Trophoblast cell (in vitro differentiated cells and primary cell): ENCODE measurements around the gene LRFN2.

Source experiments
- DNase-seq, 2 donors: peaks; one replicate each; pipeline ENCODE4 v3.0.0-alpha.2; 2016
- H2AFZ ChIP-seq: 2 replicates; pipeline ENCODE4 v1.6.1; 2013; ENCODE audit warnings: low read length, moderate library complexity, mild to moderate bottlenecking; ENCODE audit not compliant: insufficient read depth, poor library complexity
- H2AK5ac ChIP-seq: 2 replicates; pipeline ENCODE4 v1.6.1; 2013; ENCODE audit warnings: mild to moderate bottlenecking, low read length
- H2BK120ac ChIP-seq: 2 replicates; pipeline ENCODE4 v1.6.1; 2013; ENCODE audit warnings: low read length, mild to moderate bottlenecking, moderate library complexity; ENCODE audit not compliant: insufficient read depth, poor library complexity
- H2BK12ac ChIP-seq: 2 replicates; pipeline ENCODE4 v1.6.1; 2013; ENCODE audit warnings: mild to moderate bottlenecking, low read length, moderate library complexity
- H2BK5ac ChIP-seq: 2 replicates; pipeline ENCODE4 v1.6.1; 2013; ENCODE audit warnings: low read length, low read depth, moderate library complexity, mild to moderate bottlenecking; ENCODE audit not compliant: poor library complexity
- H3K14ac ChIP-seq: 2 replicates; pipeline ENCODE4 v1.6.1; 2013; ENCODE audit warnings: mild to moderate bottlenecking, low read length
- H3K18ac ChIP-seq: 2 replicates; pipeline ENCODE4 v1.6.1; 2013; ENCODE audit warnings: mild to moderate bottlenecking, low read length
- H3K23ac ChIP-seq: 2 replicates; pipeline ENCODE4 v1.6.1; 2013; ENCODE audit warnings: low read length
- H3K27ac ChIP-seq: 2 replicates; pipeline ENCODE4 v1.5.1; 2013; ENCODE audit warnings: low read depth, mild to moderate bottlenecking, inconsistent platforms, low read length, moderate library complexity
- H3K27me3 ChIP-seq: 2 replicates; pipeline ENCODE4 v1.6.1; 2013; ENCODE audit warnings: inconsistent platforms, mild to moderate bottlenecking, low read length, moderate library complexity; ENCODE audit not compliant: insufficient read depth
- H3K36me3 ChIP-seq, 2 experiments: 1 replicate in 1 of 2; 2 replicates in 1 of 2; pipeline ENCODE4 v1.6.1; 2013; ENCODE audit warnings: low read length in 2 of 2, mild to moderate bottlenecking in 2 of 2, moderate library complexity in 1 of 2; ENCODE audit not compliant: insufficient read depth in 2 of 2, control insufficient read depth in 1 of 2
- H3K4ac ChIP-seq: 2 replicates; pipeline ENCODE4 v1.6.1; 2013; ENCODE audit warnings: low read depth, mild to moderate bottlenecking, low read length, moderate library complexity
- H3K4me1 ChIP-seq, 2 experiments: 1 replicate in 1 of 2; 2 replicates in 1 of 2; pipeline ENCODE4 v1.6.1; 2013; ENCODE audit warnings: low read length in 2 of 2, mild to moderate bottlenecking in 2 of 2, moderate library complexity in 1 of 2; ENCODE audit not compliant: insufficient read depth in 2 of 2, control insufficient read depth in 1 of 2
- H3K4me2 ChIP-seq: 2 replicates; pipeline ENCODE4 v1.6.1; 2013; ENCODE audit warnings: inconsistent platforms, mild to moderate bottlenecking, low read length, moderate library complexity
- H3K4me3 ChIP-seq: 2 replicates; pipeline ENCODE4 v1.5.1; 2013; ENCODE audit warnings: mild to moderate bottlenecking, low read depth, low read length, inconsistent platforms
- H3K79me1 ChIP-seq: one replicate; pipeline ENCODE4 v1.6.1; 2013; ENCODE audit warnings: low read length
- H3K79me2 ChIP-seq: 2 replicates; pipeline ENCODE4 v1.6.1; 2013; ENCODE audit warnings: low read length, mild to moderate bottlenecking; ENCODE audit not compliant: control insufficient read depth, insufficient read depth, poor library complexity
- H3K9ac ChIP-seq: 2 replicates; pipeline ENCODE4 v1.6.1; 2013; ENCODE audit warnings: mild to moderate bottlenecking, low read length
- H3K9me3 ChIP-seq: 2 replicates; pipeline ENCODE4 v1.6.1; 2013; ENCODE audit warnings: low read depth, mild to moderate bottlenecking, control low read depth, inconsistent platforms, low read length; ENCODE audit not compliant: insufficient read depth
- H4K12ac ChIP-seq: 2 replicates; pipeline ENCODE4 v1.6.1; 2013; ENCODE audit warnings: low read depth, mild to moderate bottlenecking, low read length, moderate library complexity
- H4K8ac ChIP-seq: 2 replicates; pipeline ENCODE4 v1.6.1; 2013; ENCODE audit warnings: low read depth, mild to moderate bottlenecking, low read length, moderate library complexity
- H4K91ac ChIP-seq: one replicate; pipeline ENCODE4 v1.6.1; 2013; ENCODE audit warnings: low read depth, mild to moderate bottlenecking, low read length, moderate library complexity
- WGBS: extraction: QIAGEN DNeasy Blood & Tissue Kit; methylation state at CpG from one replicate; pipeline ENCODE4 v1.1.7; 2013; ENCODE audit warnings: missing lambda C conversion rate; ENCODE audit not compliant: insufficient read length, insufficient coverage; ENCODE audit errors: extremely low coverage; 5-methylcytosine and 5-hydroxymethylcytosine counted together

Gene LRFN2

GRCh38 chr6:40585651-40586269, 1.4 kb downstream of the LRFN2 start:
- Histone ChIP-seq H3K18ac (no peak overlapping the region), H3K4me1 (peaks cover 7% of the 10 kb centered on the region in 2 experiments), H3K79me1 (no peaks in the 10 kb centered on the region), H3K4me3 (no peak overlapping the region), H4K8ac (no peak overlapping the region), H4K12ac (no peak overlapping the region), H2BK5ac (no peak overlapping the region), H3K4ac (no peak overlapping the region), H2AFZ (no peak overlapping the region), H2BK120ac (no peak overlapping the region), H3K9ac (no peak overlapping the region), H3K9me3 (peaks cover 6% of the 10 kb centered on the region), H3K27ac (no peak overlapping the region), H3K79me2 (no peaks in the 10 kb centered on the region), H3K14ac (no peak overlapping the region), H3K27me3 (peaks cover 35% of the 10 kb centered on the region), H3K36me3 (no peaks in the 10 kb centered on the region), H3K4me2 (no peak overlapping the region), H2BK12ac (no peak overlapping the region), H4K91ac (no peak overlapping the region), H3K23ac (no peak overlapping the region), H2AK5ac (no peak overlapping the region)
- WGBS, result no CpG with 5 or more reads among the region's 11 CpGs
- no peak for DNase-seq

- no peak overlapping the region for H4K12ac ChIP-seq
- H3K36me3 ChIP-seq, result no peaks in the 10 kb centered on the region
- H3K4me2 ChIP-seq, result no peak overlapping the region
- no peak overlapping the region for H2AK5ac ChIP-seq
- H4K91ac ChIP-seq, result no peak overlapping the region
- H3K79me1 ChIP-seq, result no peaks in the 10 kb centered on the region
- H3K4me3 ChIP-seq, result no peak overlapping the region
- H3K27ac ChIP-seq, result no peak overlapping the region
- no peak overlapping the region for H2AFZ ChIP-seq
- WGBS, result no CpG with 5 or more reads among the region's 4 CpGs
- H3K18ac ChIP-seq, result no peak overlapping the region
- H2BK5ac ChIP-seq, result no peak overlapping the region
- no peak for DNase-seq
- peaks cover 6% of the 10 kb centered on the region for H3K9me3 ChIP-seq
- H3K4me1 ChIP-seq, result peaks cover 7% of the 10 kb centered on the region in 2 experiments
- H2BK12ac ChIP-seq, result no peak overlapping the region
- no peaks in the 10 kb centered on the region for H3K79me2 ChIP-seq
- H3K23ac ChIP-seq, result no peak overlapping the region
- H3K14ac ChIP-seq, result no peak overlapping the region
- no peak overlapping the region for H3K9ac ChIP-seq
- H3K4ac ChIP-seq, result no peak overlapping the region
- peaks cover 35% of the 10 kb centered on the region for H3K27me3 ChIP-seq
- no peak overlapping the region for H4K8ac ChIP-seq
- H2BK120ac ChIP-seq, result no peak overlapping the region
These were observed 1.9 kb downstream of the LRFN2 start for GRCh38 chr6:40585223-40585622.

GRCh38 chr6:40584741-40585140, 2.4 kb downstream of the LRFN2 start:
- no peak overlapping the region for H3K18ac ChIP-seq
- no peak overlapping the region for H3K4me2 ChIP-seq
- peaks cover 7% of the 10 kb centered on the region in 2 experiments for H3K4me1 ChIP-seq
- H2BK5ac ChIP-seq, result no peak overlapping the region
- H2AFZ ChIP-seq, result no peak overlapping the region
- H2BK12ac ChIP-seq, result no peak overlapping the region
- H3K36me3 ChIP-seq, result no peaks in the 10 kb centered on the region
- H3K79me2 ChIP-seq, result no peaks in the 10 kb centered on the region
- no peak overlapping the region for H4K12ac ChIP-seq
- no peak overlapping the region for H3K14ac ChIP-seq
- no peak overlapping the region for H4K91ac ChIP-seq
- no peak overlapping the region for H2AK5ac ChIP-seq
- no peak overlapping the region for H3K9ac ChIP-seq
- WGBS, result no CpG with 5 or more reads among the region's 2 CpGs
- no peak overlapping the region for H3K4me3 ChIP-seq
- H2BK120ac ChIP-seq, result no peak overlapping the region
- no peak overlapping the region for H3K4ac ChIP-seq
- no peak overlapping the region for H4K8ac ChIP-seq
- peaks cover 6% of the 10 kb centered on the region for H3K9me3 ChIP-seq
- no peak overlapping the region for H3K27ac ChIP-seq
- no peaks in the 10 kb centered on the region for H3K79me1 ChIP-seq
- DNase-seq, result no peak
- H3K23ac ChIP-seq, result no peak overlapping the region
- H3K27me3 ChIP-seq, result peaks cover 35% of the 10 kb centered on the region

GRCh38 chr6:40583709-40584108, 3.5 kb downstream of the LRFN2 start:
- no peak overlapping the region for H3K4me2 ChIP-seq
- no peak overlapping the region for H2AFZ ChIP-seq
- H4K12ac ChIP-seq, result no peak overlapping the region
- no peaks in the 10 kb centered on the region for H3K79me1 ChIP-seq
- no peak overlapping the region for H3K14ac ChIP-seq
- no peaks in the 10 kb centered on the region for H3K79me2 ChIP-seq
- H4K91ac ChIP-seq, result no peak overlapping the region
- WGBS, result no CpG with 5 or more reads among the region's 3 CpGs
- H3K4me1 ChIP-seq, result peaks cover 7% of the 10 kb centered on the region in 2 experiments
- H2BK5ac ChIP-seq, result no peak overlapping the region
- no peak overlapping the region for H3K23ac ChIP-seq
- no peak overlapping the region for H2BK12ac ChIP-seq
- H3K27ac ChIP-seq, result no peak overlapping the region
- H2BK120ac ChIP-seq, result no peak overlapping the region
- H3K36me3 ChIP-seq, result no peaks in the 10 kb centered on the region
- no peak overlapping the region for H3K4me3 ChIP-seq
- no peak overlapping the region for H4K8ac ChIP-seq
- no peak overlapping the region for H2AK5ac ChIP-seq
- no peak overlapping the region for H3K18ac ChIP-seq
- peaks cover 5% of the 10 kb centered on the region for H3K9me3 ChIP-seq
- no peak overlapping the region for H3K9ac ChIP-seq
- peaks cover 35% of the 10 kb centered on the region for H3K27me3 ChIP-seq
- no peak overlapping the region for H3K4ac ChIP-seq
- DNase-seq, result no peak
